Activated T-helper 2 cell treated with anti-CD3 and anti-CD28 coated beads, Interferon-gamma antibody, Interleukin-2, Interleukin-4, amounts not matched to agents 10 μg/mL and 5 μg/mL and 100 μg/mL, durations not matched to agents 14 hours and 24 hours and 36 hours (primary cell): ENCODE data around the gene PDE4D. TPM values are rescaled to one million over a fixed set of nuclear protein-coding genes. Genes with fewer than 3 reads are reported as not detected.

Source experiments
- DNase-seq: peaks from one replicate; pipeline ENCODE4 v3.0.0; 2021; ENCODE audit warnings: low spot score
- H3K27ac Mint-ChIP-seq: one replicate; pipeline ENCODE4 v1.8.0; 2021; ENCODE audit warnings: mixed read lengths
- H3K27me3 Mint-ChIP-seq: one replicate; pipeline ENCODE4 v1.8.0; 2021; ENCODE audit warnings: low read depth, mixed read lengths
- H3K36me3 Mint-ChIP-seq: one replicate; pipeline ENCODE4 v1.8.0; 2021; ENCODE audit warnings: low read depth, mixed read lengths
- H3K4me1 Mint-ChIP-seq: one replicate; pipeline ENCODE4 v1.8.0; 2021; ENCODE audit warnings: low read depth, mixed read lengths
- H3K4me3 Mint-ChIP-seq: one replicate; pipeline ENCODE4 v1.8.0; 2021; ENCODE audit warnings: low read depth, mild to moderate bottlenecking, moderate library complexity, mixed read lengths
- H3K9me3 Mint-ChIP-seq: one replicate; pipeline ENCODE4 v1.8.0; 2021; ENCODE audit warnings: mixed read lengths
- intact Hi-C: fragments of 100-400 bp; cut with micrococcal nuclease; formaldehyde crosslinking; loops from one replicate; pipeline ENCODE4 v1.15.1; 2023
- total RNA-seq: library from RNA; stranded (reverse); gene quantifications from 2 replicates; pipeline ENCODE4 v1.2.3, GENCODE V29; 2022

The PDE4D gene
- total RNA-seq, 1 donor from 2014 or later, result 102 TPM

GRCh38 chr5:58933891-58934628 is 959.5 kb downstream of the PDE4D start:
- Mint-ChIP-seq H3K4me1 (peaks cover 12% of the 10 kb centered on the region), H3K9me3 (no peaks in the 10 kb centered on the region), H3K27ac (no peak overlapping the region), H3K27me3 (peaks cover 13% of the 10 kb centered on the region), H3K4me3 (peak overlapping the region; percentile 8), H3K36me3 (no peaks in the 10 kb centered on the region)
- peak; percentile 21 for DNase-seq
- intact Hi-C loops, result loop anchor here (5.0 kb wide), 1 partner anchor 42 kb away; no protein-coding TSS in a partner anchor

GRCh38 chr5:58932057-58932612 is 961.4 kb downstream of the PDE4D start:
- Mint-ChIP-seq H3K4me1 (peaks cover 13% of the 10 kb centered on the region), H3K9me3 (no peaks in the 10 kb centered on the region), H3K36me3 (no peaks in the 10 kb centered on the region), H3K4me3 (no peak overlapping the region), H3K27ac (no peak overlapping the region), H3K27me3 (peaks cover 13% of the 10 kb centered on the region)
- no peak for DNase-seq
- intact Hi-C loops, result loop anchor here (5.0 kb wide), 1 partner anchor 40 kb away; no protein-coding TSS in a partner anchor

GRCh38 chr5:58930520-58930919 is 963.0 kb downstream of the PDE4D start:
- no peak overlapping the region for H3K27ac Mint-ChIP-seq
- intact Hi-C loops, result loop anchor here (5.0 kb wide), 1 partner anchor 38 kb away; no protein-coding TSS in a partner anchor
- DNase-seq, result no peak
- H3K9me3 Mint-ChIP-seq, result no peaks in the 10 kb centered on the region
- peaks cover 25% of the 10 kb centered on the region for H3K4me1 Mint-ChIP-seq
- H3K27me3 Mint-ChIP-seq, result peaks cover 13% of the 10 kb centered on the region
- no peaks in the 10 kb centered on the region for H3K36me3 Mint-ChIP-seq
- no peak overlapping the region for H3K4me3 Mint-ChIP-seq

GRCh38 chr5:58929726-58930125 is 963.8 kb downstream of the PDE4D start:
- DNase-seq, result no peak
- Mint-ChIP-seq H3K9me3 (no peaks in the 10 kb centered on the region), H3K27ac (no peak overlapping the region), H3K4me1 (peaks cover 19% of the 10 kb centered on the region), H3K4me3 (no peak overlapping the region), H3K27me3 (peaks cover 13% of the 10 kb centered on the region), H3K36me3 (no peaks in the 10 kb centered on the region)
- intact Hi-C loops, result loop anchor here (5.0 kb wide), 1 partner anchor 37 kb away; no protein-coding TSS in a partner anchor

- H3K27ac Mint-ChIP-seq, result no peak overlapping the region
- no peak for DNase-seq
- no peaks in the 10 kb centered on the region for H3K36me3 Mint-ChIP-seq
- H3K27me3 Mint-ChIP-seq, result peaks cover 13% of the 10 kb centered on the region
- H3K4me1 Mint-ChIP-seq, result peaks cover 12% of the 10 kb centered on the region
- no peaks in the 10 kb centered on the region for H3K9me3 Mint-ChIP-seq
- H3K4me3 Mint-ChIP-seq, result no peak overlapping the region
- intact Hi-C loops, result no loop called here
Observed at GRCh38 chr5:58927938-58928337, 965.6 kb downstream of the PDE4D start.

- intact Hi-C loops, result no loop called here
- Mint-ChIP-seq H3K27me3 (peaks cover 10% of the 10 kb centered on the region), H3K36me3 (no peaks in the 10 kb centered on the region), H3K9me3 (no peaks in the 10 kb centered on the region), H3K4me1 (peaks cover 12% of the 10 kb centered on the region), H3K4me3 (no peak overlapping the region), H3K27ac (no peak overlapping the region)
- no peak for DNase-seq
Observed at GRCh38 chr5:58927181-58927580, 966.3 kb downstream of the PDE4D start.

- Mint-ChIP-seq H3K9me3 (no peaks in the 10 kb centered on the region), H3K36me3 (no peaks in the 10 kb centered on the region), H3K4me3 (no peak overlapping the region), H3K27me3 (peaks cover 3% of the 10 kb centered on the region), H3K27ac (no peak overlapping the region), H3K4me1 (peaks cover 12% of the 10 kb centered on the region)
- no peak for DNase-seq
- intact Hi-C loops, result no loop called here
Observed at GRCh38 chr5:58926541-58926935, 967.0 kb downstream of the PDE4D start.

GRCh38 chr5:58925627-58926540 is 967.6 kb downstream of the PDE4D start:
- no peak overlapping the region for H3K27ac Mint-ChIP-seq
- no peak overlapping the region for H3K4me3 Mint-ChIP-seq
- no peaks in the 10 kb centered on the region for H3K9me3 Mint-ChIP-seq
- H3K4me1 Mint-ChIP-seq, result peaks cover 15% of the 10 kb centered on the region
- no peak for DNase-seq
- no peaks in the 10 kb centered on the region for H3K36me3 Mint-ChIP-seq
- intact Hi-C loops, result no loop called here
- H3K27me3 Mint-ChIP-seq, result peaks cover 1% of the 10 kb centered on the region

GRCh38 chr5:58924306-58924705 is 969.2 kb downstream of the PDE4D start:
- DNase-seq, result no peak
- Mint-ChIP-seq H3K9me3 (no peaks in the 10 kb centered on the region), H3K36me3 (no peaks in the 10 kb centered on the region), H3K4me3 (no peak overlapping the region), H3K4me1 (peaks cover 15% of the 10 kb centered on the region), H3K27ac (no peak overlapping the region), H3K27me3 (peaks cover under 1% of the 10 kb centered on the region)
- intact Hi-C loops, result no loop called here

GRCh38 chr5:58923355-58923754 is 970.2 kb downstream of the PDE4D start:
- intact Hi-C loops, result no loop called here
- Mint-ChIP-seq H3K27ac (no peak overlapping the region), H3K27me3 (peaks cover 2% of the 10 kb centered on the region), H3K9me3 (no peaks in the 10 kb centered on the region), H3K4me3 (no peak overlapping the region), H3K36me3 (no peaks in the 10 kb centered on the region), H3K4me1 (peaks cover 15% of the 10 kb centered on the region)
- DNase-seq, result no peak

GRCh38 chr5:58922461-58923171 is 970.9 kb downstream of the PDE4D start:
- no peak overlapping the region for H3K4me3 Mint-ChIP-seq
- peaks cover 15% of the 10 kb centered on the region for H3K4me1 Mint-ChIP-seq
- H3K27me3 Mint-ChIP-seq, result peaks cover 2% of the 10 kb centered on the region
- no peaks in the 10 kb centered on the region for H3K9me3 Mint-ChIP-seq
- intact Hi-C loops, result no loop called here
- DNase-seq, result no peak
- no peaks in the 10 kb centered on the region for H3K36me3 Mint-ChIP-seq
- H3K27ac Mint-ChIP-seq, result no peak overlapping the region

- DNase-seq, result no peak
- Mint-ChIP-seq H3K4me3 (no peak overlapping the region), H3K9me3 (no peaks in the 10 kb centered on the region), H3K27me3 (peaks cover 2% of the 10 kb centered on the region), H3K36me3 (no peaks in the 10 kb centered on the region), H3K4me1 (peaks cover 5% of the 10 kb centered on the region), H3K27ac (no peak overlapping the region)
- intact Hi-C loops, result no loop called here
Observed at GRCh38 chr5:58921159-58921558, 972.4 kb downstream of the PDE4D start.
